K562 (cell line): ENCODE data around the gene MTMR12.

ENCODE experiments used
- ERF ChIP-seq: fragments of 450-650 bp; formaldehyde crosslinking; IDR thresholded peaks from 2 replicates; pipeline ENCODE4 v1.4.0; 2020; ENCODE audit warnings: mild to moderate bottlenecking, mixed read lengths
- EZH2 ChIP-seq: IDR thresholded peaks from 2 replicates; pipeline ENCODE4 v1.6.1; 2012; ENCODE audit warnings: low read depth, mild to moderate bottlenecking, inconsistent platforms, low read length, borderline replicate concordance

- TF ChIP-seq ERF: no peak
- TF ChIP-seq EZH2: no peak
These were observed 9.6 kb downstream of the MTMR12 start for GRCh38 chr5:32302835-32303754.
